ENCODE results near the gene GPR135.

The GPR135 gene, protein sequence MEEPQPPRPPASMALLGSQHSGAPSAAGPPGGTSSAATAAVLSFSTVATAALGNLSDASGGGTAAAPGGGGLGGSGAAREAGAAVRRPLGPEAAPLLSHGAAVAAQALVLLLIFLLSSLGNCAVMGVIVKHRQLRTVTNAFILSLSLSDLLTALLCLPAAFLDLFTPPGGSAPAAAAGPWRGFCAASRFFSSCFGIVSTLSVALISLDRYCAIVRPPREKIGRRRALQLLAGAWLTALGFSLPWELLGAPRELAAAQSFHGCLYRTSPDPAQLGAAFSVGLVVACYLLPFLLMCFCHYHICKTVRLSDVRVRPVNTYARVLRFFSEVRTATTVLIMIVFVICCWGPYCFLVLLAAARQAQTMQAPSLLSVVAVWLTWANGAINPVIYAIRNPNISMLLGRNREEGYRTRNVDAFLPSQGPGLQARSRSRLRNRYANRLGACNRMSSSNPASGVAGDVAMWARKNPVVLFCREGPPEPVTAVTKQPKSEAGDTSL

GRCh38 chr14:59465316-59466135 lies at the start of gene GPR135:
GPR135 (minus strand) TSS chr14:59465380; CDS start chr14:59465226, 154 bp downstream.
- DNase-seq: peak in 1 of 4 experiments; percentile 29

DNA sequence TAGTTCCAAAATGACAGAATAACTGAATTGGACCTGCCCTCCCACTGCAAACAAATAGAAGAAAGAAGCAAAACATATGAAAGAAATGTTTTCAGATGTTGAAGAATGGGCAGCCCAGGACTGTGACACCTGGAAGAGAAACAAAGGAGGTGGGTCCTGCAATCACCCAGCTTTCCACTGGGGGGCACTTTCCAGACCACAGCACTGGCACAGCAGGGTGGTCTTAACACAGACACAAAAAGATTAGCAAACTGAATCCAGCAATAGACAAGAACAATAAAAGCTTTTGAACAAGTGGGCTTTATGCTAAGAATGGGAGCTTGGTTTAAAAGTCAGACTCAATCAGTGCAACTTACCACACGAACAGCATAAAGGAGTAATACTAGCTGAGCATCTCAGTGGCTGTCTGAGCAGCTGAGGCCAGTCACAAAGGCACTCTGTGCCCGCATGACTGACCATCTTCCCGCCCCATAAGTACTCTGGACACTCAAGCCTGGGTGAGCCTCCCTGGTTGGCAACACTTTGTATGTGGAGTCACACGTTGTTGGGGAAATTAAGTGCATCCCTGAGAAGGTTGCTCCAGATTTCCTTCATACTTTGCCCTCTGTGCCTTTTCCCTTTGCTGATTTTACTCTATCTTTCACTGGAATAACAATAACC lies 46.9 kb upstream of the GPR135 start:
- no peak for DNase-seq

DNA sequence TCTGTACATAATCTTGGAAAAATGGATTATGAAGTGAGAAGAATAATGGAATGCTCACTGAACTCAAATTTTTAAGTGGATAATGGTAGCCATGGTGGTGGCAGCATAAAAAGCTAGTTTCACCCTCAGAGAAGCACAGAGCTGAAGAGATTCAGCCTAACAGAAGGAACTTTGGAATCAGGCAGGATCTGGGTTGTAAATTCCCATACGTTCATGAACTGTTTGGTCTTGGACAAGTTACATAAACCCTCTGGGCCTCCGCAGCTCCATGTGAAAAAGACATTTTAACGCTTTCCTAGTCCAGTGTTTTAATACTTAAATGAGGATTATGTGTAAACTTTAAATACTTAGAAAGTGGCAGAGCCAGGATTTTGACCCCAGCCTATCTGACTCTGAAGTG lies 45.8 kb upstream of the GPR135 start:
- no peak for DNase-seq

- no peak for DNase-seq
Measured at GRCh38 chr14:59510001-59510400, 44.8 kb upstream of the GPR135 start.

- no peak for DNase-seq
Measured at GRCh38 chr14:59509101-59509500, 43.9 kb upstream of the GPR135 start.

GRCh38 chr14:59507752-59508103 lies 42.5 kb upstream of the GPR135 start:
- no peak for DNase-seq

- no peak for DNase-seq
Measured at GRCh38 chr14:59507063-59507751, 42.0 kb upstream of the GPR135 start.

GRCh38 chr14:59503256-59503655 lies 38.1 kb upstream of the GPR135 start:
- DNase-seq: no peak

DNA sequence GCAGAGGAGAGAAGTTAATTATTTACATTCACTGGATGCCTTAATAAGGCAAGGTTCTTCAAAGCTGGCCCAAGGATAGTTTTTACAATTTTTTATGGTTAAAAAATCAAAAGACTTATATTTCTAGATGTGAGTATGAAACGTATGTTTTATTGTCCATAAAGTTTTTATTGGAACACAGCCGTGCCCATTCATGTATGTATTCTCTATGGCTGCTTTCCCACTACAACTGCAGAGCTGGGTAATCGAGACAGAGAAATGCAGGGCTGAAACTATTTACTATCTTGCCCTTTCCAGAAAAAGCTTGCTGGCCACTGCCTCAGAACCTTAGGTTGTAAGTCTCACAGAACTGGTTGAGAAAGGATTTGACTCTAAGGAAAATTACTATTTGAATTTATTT lies 35.6 kb upstream of the GPR135 start:
- no peak for DNase-seq

DNA sequence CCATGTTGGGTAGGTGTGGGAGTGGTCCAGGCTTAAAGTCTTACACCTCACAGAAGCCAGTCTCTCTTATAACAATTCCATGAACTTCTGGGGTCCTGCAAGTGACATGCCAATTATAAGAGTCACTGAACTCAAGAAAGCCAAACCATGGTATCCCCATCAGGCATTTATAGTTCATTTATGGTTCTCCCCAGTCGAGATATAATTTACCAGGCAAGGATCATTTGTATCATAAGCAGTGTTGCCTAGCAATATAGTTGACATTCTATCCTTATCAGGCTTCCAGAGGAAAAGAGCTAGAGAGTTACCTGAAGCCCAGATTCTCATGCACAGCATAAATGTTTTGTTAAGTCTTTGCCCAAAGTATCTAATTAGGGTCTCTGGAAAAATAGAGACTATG lies 27.2 kb upstream of the GPR135 start:
- no peak for DNase-seq

- no peak for DNase-seq
Measured at GRCh38 chr14:59490756-59491155, 25.6 kb upstream of the GPR135 start.

DNA sequence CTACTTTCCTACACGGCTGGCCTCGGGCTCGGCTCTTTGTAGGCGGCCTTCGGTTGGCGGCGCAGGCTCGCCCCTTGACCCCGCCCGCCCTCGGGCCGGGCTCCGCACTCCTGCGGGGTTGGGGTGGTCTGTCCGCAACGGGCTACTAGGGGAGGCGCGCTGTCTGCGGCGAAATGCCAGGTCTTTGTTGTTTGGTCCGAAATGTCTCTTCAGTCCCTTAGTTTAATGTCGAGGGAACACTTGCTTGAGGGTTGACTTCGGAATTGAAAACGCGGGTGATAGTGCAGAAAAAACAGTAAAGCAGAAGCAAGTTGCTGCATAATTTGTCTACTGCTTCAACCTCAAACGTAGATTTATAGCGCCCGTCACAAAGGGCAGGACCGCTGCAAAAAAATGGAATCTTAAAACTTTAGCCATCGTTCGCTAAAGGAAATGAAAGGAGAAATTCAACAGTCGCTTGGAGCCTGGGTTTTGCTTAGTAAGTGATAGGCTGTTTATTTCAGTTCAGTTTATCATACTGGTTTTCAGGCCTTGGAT lies 19.5 kb upstream of the GPR135 start:
- no peak for DNase-seq

- peak; percentile 96 to 97 (median 96) for DNase-seq
Measured at GRCh38 chr14:59483819-59484638, 18.8 kb upstream of the GPR135 start, which contains the start of the genes JKAMP and L3HYPDH. JKAMP (plus strand) TSS chr14:59484517; CDS start chr14:59484590, 73 bp downstream. L3HYPDH (minus strand) TSS chr14:59484408; CDS start chr14:59484316, 92 bp downstream.

DNA sequence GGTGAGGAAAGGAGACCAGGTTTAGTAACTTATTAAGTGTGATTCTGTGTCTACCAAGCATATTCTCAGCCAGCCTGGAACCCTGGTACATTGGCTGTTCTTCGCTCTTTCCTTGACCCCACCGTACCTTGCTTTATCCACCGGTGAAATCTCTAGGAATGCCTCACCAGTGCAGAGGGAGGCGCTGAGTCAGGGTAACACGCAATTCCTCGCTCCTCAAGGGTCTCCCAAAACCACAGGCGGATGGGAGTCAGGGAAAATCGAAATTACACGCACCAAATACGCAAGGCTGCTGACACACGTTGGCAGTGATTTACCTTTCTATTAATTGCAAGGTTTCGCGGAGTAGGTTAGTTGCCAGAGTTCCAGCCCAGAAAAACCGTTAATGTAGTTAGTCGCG lies 18.2 kb upstream of the GPR135 start:
- DNase-seq: no peak

DNA sequence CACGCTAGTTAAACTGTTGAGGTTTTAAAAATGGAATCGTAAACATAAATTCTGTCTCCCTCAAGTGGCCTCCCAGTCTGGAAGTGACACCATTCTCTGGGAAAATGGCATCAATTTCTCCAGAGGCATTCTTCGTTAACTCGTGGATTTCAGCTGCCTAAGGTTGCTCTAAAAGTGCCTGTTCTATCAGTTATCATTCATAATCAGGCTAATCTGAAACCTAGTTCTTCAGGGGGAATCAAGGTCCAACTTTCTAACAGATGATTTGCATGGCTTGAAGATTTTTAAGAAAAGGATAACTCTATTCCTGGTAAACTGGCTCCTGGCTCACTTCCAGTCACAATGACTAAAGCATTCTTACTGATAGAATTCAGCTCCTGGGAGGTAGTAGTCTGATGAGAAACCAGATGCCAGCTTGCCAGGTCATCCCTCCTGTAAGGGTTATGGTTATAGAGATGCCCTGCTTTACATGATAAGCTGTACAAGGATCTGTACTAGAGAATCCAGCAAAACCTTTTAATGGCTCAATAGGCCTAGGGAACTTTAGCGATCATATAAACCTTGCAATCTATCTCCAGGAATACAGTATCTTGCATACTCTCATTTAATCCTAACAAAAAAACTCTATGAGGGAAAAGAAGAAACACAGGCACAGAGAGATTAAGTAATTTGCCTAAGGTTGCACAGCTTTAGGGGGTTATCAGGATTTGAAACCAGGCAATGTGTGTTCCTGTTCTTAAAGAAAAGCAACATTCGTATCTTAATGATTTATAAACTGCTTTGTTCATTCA lies 17.6 kb upstream of the GPR135 start:
- no peak for DNase-seq

DNA sequence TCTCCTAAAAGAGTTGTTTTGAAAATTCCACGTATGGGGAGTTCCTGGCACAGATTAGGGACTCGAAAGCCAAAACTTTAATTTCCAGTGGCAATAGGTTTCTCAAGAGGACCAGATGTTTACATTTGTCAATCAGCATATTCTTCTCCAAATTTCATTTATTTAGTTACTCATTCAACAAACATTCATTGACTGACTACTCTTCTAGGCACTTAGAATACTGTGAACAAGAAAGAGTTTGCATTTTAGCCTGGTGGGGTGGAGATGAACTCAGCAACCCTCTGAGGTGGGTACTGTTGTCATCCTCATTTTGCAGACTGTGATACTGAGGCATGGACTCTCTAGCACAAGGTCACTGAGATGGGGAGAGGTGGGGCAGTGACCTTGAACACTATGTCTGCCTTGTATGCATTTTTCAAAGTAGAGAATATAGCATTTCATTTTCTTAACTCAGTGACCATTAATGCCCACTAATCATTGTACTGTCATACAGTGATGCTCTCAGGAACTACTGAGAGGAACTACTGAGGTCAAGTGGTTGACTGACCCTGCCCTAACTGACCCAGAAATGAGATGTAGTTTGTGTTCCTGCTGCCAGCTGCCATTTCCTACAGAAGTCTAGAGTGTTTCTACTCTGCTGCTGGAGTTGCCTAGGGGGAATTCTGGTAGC lies 16.8 kb upstream of the GPR135 start:
- DNase-seq: no peak

DNA sequence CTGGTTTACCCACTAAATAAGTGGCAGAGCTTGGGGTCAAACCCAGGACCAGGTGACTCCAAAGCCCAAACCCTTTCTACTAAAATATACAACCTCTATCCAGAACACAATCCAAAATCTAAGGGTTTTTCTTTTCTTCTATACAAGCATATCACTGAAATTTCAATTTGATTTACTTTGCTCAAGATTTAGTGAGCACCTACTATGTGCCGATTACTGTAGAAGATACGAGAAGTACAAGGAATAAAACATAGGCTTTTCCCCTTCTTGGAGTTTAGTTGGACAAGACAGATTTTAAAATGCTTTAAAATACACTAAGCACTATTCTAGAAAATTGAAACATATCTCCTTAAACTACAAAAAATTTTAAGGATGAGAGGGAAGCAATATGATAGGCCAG lies 16.2 kb upstream of the GPR135 start:
- no peak for DNase-seq

GRCh38 chr14:59480166-59480565 lies 15.0 kb upstream of the GPR135 start:
- DNase-seq: no peak

DNA sequence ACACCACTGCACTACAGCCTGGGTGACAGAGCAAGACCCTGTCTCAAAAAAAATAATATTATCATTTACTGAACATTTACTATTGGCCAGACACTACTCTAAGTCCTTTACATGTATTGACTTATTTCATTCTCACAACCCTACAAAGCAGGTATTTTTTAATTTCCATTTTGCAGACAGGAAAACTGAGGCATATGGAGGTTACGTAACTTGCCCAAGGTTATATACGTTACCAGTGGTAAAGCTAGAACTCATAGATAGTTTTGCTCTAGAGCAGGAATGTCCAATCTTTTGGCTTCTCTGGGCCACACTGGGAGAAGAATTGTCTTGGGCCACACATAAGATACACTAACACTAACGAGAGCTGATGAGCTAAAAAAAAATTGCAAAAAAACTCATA lies 13.4 kb upstream of the GPR135 start:
- no peak for DNase-seq

- no peak for DNase-seq
Measured at GRCh38 chr14:59475709-59476108, 10.5 kb upstream of the GPR135 start.
